ENCODE data around the gene TBXT.
"Not testable (repeated sequence)": the region's sequence is repeated elsewhere in the genome, so short reads cannot be mapped to it uniquely, and the experiment has no call there.

TBXT gene

GRCh38 chr6:166167801-166168615 lies at the start of gene TBXT:
TSS of gene TBXT (minus strand) at chr6:166167851. CDS start at chr6:166167591, 260 bp downstream.
- no peak for DNase-seq

- DNase-seq: no peak
These were observed 39.6 kb upstream of the TBXT start for GRCh38 chr6:166207284-166207561.

- DNase-seq: no peak
These were observed 39.0 kb upstream of the TBXT start for GRCh38 chr6:166206510-166207283.

DNA sequence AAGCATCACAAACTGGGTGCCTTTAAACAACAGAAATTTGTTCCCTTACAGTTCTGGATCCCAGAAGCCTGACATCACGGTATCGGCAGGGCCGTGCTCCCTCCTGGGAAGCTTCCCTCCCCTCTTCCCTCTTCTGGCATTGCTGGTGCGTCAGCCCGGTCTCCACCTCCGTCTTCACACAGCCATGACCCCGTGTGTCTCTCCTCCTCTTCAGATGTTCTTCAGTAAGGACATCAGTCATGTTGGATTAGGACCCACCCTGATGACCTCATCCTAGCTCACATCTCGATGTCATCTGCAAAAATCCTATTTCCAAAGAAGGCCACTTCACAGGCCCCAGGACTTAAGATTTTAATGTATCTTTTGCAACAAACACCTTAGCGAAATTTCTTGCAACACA lies 38.4 kb upstream of the TBXT start:
- DNase-seq: no peak

- no peak for DNase-seq
These were observed 37.4 kb upstream of the TBXT start for GRCh38 chr6:166204852-166205650.

DNA sequence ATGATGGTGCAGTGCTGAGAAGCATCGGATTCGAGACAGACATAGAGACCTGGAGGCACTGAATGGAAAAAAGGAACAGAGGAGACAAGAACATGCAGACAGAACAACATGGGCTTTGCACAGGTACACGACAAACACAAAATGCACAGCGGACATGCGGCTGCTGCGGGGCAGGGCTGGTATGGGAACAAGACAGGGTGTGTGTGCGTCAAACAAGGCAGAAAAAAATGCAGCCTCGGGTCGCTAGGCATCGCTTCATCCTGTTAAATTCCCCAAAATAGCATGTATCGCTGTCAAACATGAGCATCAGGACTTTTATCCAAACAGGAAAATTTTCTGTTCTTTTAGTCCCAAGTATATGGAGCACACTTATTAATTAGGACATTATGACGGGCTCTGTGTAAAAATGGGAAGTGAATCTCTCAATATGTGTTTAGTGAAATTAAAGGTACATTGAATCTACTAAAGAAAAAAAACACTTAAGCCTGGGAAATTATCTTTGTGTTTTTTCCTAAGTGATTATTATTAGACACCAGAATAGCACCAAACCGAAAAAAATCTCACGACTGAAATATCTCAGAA lies 36.1 kb upstream of the TBXT start:
- DNase-seq: no peak

DNA sequence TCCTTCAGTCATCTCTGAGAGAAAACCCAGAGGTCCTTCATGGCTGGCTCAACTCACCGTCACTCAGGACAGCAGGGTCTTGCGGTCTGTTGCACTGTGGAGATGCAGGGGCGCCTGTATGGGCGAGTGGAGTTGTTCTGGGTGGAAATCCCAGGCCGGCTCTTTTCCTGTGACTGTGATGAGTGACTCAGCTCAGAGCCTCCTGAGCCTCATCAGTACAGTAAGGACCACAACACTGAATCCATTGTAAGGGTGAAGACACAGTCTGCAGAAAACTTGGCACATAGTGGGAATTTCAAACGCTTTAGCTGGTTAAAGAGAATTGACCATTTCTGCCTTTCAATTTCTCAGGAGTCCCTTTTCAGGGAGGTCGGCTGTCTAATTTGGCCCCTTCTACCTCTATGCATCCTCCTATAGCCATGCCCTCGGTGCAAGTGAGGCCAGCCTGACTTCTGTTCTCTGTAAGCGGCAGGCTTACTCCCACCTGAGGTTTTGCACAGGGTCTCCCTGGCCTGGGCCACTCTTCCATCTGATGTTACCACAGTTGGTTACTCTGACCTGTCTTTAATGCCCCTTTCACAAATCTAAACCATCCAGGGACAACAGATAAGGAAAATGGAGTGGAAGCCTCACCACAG lies 35.5 kb upstream of the TBXT start:
- DNase-seq: no peak

DNA sequence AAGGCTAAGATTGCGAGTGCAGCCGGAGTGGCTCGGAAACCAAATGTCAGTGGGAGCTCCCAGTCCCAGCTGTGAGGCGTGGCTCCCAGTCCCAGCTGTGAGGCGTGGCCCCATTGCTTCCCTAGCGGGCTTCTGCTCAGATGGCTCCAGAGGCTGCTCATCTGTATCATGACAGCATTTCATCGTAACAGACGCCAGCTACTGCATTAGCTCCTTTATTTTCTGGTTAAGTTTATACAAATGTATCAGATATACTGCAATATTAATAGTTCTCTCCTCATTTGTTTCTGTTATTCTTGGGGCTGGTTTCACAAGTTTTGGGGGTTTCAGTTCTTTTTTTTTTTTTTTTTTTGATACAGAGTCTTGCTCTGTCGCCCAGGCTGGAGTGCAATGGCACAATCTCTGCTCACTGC lies 34.7 kb upstream of the TBXT start:
- no peak for DNase-seq

GRCh38 chr6:166201878-166202277 lies 34.2 kb upstream of the TBXT start:
- DNase-seq: no peak

GRCh38 chr6:166197361-166197760 lies 29.7 kb upstream of the TBXT start:
- no peak for DNase-seq

- DNase-seq: no peak
These were observed 28.2 kb upstream of the TBXT start for GRCh38 chr6:166195860-166196238.

- DNase-seq: no peak
These were observed 27.5 kb upstream of the TBXT start for GRCh38 chr6:166194914-166195859.

DNA sequence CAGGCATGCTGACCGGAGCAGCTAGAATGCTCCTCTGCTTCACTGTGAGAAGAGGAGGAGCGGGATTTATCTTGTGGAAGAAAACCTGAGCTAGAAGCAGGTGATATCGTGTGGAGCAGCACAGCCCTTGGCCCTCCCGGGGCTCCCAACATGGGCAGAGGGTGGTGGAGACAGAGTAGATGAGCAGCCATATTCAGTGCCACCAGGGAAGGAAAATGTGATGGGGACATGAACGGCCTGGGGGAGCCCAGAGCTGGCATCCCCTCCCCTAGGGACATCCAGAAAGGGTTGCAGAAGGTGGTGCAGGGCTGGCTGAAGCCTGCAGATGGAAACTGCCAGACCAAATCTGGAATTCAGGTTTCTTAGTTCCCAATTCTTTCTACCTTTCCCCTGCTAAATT lies 24.9 kb upstream of the TBXT start:
- no peak for DNase-seq

DNA sequence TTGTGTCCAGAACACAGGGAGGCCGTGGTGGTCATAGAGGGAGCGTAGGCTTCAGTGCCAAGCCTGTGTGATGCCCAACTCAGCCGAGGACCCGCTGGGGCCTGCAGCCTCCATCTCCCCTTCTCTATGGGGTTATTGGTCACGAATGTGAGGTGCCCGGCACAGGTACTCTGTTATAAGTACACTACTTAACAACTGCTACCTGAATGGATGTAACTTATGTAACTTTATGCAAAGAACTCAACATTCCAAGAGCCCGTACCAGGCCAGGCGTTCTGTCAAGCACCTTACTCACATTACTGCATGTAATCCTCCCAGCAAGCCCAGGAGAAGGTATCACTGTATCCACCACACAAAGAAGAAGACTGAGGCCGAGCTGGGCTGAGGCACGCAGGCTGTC lies 24.5 kb upstream of the TBXT start:
- no peak for DNase-seq

DNA sequence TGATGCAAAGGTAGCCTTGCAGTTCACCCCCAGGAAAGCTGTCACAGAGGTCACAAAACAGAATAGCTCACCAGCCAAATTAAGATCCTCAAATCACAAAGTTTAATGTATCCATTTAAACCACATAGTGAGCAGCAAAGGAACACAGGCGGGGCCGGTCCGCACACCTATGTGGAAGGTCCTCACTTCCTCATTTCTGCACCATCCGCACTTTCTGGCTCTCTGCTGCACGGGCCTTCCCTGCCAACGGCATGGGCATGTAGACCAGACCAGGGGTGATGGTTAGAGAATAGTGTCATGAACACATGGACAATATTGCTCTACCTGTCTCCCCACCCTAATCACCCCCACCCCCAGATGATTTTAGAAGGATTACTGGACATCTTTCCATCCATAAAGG lies 12.1 kb upstream of the TBXT start:
- DNase-seq: no peak

GRCh38 chr6:166176106-166176505 lies 8.5 kb upstream of the TBXT start:
- no peak for DNase-seq

GRCh38 chr6:166175093-166175492 lies 7.4 kb upstream of the TBXT start:
- DNase-seq: not testable (repeated sequence)

GRCh38 chr6:166174031-166174430 lies 6.4 kb upstream of the TBXT start:
- no peak for DNase-seq

- no peak for DNase-seq
These were observed 5.8 kb upstream of the TBXT start for GRCh38 chr6:166173281-166173951.

DNA sequence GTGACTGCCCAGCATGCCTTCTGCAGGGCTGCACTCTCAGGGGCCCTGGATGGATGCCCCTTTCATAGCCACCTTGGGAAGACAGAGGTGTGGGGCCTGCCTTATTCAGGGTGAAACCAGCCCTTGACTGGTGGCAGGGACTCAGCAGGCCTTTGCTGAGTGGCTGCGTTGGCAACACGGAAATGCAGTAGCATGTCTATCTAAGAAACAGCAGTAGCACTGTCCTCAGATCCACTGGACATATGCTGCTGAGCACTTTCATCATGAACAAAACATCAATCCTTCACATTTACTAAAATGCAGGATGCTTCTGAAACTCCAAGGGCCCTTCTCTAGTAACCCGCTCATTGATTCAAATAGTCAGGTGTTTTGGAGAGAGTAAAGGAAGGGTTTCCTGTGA lies 4.9 kb upstream of the TBXT start:
- no peak for DNase-seq

Measured in NCI-H1694 (cell line).